ENCODE data around the gene FANCI. TPM values are rescaled to one million over a fixed set of nuclear protein-coding genes. Genes with fewer than 3 reads are reported as not detected.

FANCI gene
- total RNA-seq, 1 donor from 2014 or later: 11.2 TPM

DNA sequence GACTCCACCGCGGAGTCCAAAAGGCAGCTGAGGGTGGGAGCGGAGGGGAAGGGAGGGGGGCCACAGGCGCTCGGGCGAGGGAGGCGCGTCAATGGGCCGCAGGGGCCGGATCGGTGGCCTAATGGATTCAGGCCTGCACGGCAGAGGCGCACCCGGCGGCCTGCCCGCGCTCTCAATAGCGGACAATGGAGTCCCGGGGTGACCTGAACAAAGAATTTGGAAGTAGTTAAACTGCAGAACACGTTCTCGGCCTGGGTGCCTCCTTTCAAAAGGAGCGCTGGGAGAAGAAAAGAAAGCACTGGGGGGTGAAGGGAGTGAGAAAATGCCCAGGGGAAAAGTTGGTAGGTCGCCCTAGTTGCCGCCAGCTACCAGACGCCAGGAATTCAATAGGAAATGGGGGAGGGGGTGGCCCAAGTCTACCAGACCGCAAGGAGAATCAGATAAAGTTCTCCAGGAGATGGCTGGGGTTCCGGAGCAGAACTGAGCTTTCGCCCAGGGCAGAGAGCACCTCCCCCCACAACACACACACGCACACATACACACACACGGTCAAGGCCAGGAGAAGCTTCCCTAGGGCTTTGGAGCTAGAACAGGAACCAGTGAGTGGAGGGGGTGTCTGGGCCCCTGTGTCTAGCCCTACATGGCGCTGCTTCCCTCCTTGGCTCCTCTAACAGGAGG lies 116.7 kb downstream of the FANCI start:
- Mint-ChIP-seq H3K27me3 (ENCODE audit: low read depth) (peaks cover 76% of the 10 kb centered on the region), H3K27ac (ENCODE audit: unreplicated experiment) (no peak overlapping the region), H3K36me3 (ENCODE audit: low read depth) (no peaks in the 10 kb centered on the region), H3K4me3 (ENCODE audit: unreplicated experiment) (no peak overlapping the region), H3K9me3 (ENCODE audit: low read depth) (no peaks in the 10 kb centered on the region), H3K4me1 (ENCODE audit: low read depth) (peaks cover 11% of the 10 kb centered on the region)
- no peak for TF ChIP-seq CTCF (IDR thresholded peaks at IDR 0.05)
- no peak for DNase-seq (ENCODE audit: low spot score)

DNA sequence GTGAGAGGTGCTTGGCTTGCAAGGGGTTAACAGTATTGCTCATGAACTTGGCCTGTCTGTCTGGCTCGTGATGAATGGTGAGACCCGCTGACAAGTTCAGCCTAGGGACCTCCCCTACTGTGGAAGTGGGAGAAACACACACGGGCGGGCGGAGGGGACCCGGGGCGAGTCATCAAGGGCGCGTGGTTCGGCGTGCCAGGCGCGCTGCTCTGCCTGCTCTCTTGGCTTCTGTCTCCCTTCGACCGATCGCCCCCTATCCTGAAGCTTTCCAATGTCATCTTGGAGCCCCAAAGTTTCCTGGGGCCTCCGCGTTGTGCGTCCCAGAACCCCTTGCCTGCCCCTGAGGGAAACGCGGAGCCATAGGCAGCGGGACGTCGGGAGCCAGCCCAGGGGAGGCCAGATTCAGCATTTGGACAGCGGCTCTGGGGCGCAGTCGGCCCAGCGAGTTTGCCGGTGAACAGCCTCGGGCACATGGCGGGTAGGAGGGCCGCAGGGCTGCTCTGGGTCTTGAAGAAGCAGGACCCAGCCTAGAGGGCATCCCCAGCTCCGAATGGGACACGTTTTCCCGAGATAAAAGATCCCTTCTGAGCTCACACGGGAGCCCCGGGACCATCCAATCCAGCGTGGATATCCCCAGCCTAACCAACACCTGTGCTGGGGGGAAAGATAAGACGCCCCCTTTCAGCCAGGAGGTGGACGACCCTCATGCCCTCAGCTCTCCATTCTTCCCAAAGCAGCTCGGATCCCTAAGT lies 117.8 kb downstream of the FANCI start:
- H3K36me3 Mint-ChIP-seq (ENCODE audit: low read depth): no peaks in the 10 kb centered on the region
- no peak overlapping the region for H3K27ac Mint-ChIP-seq (ENCODE audit: unreplicated experiment)
- TF ChIP-seq CTCF (IDR thresholded peaks at IDR 0.05): no peak
- peaks cover 76% of the 10 kb centered on the region for H3K27me3 Mint-ChIP-seq (ENCODE audit: low read depth)
- no peak overlapping the region for H3K4me3 Mint-ChIP-seq (ENCODE audit: unreplicated experiment)
- H3K4me1 Mint-ChIP-seq (ENCODE audit: low read depth): peaks cover 11% of the 10 kb centered on the region
- H3K9me3 Mint-ChIP-seq (ENCODE audit: low read depth): no peaks in the 10 kb centered on the region
- DNase-seq (ENCODE audit: low spot score): no peak

- H3K9me3 Mint-ChIP-seq (ENCODE audit: low read depth): no peaks in the 10 kb centered on the region
- H3K4me3 Mint-ChIP-seq (ENCODE audit: unreplicated experiment): no peak overlapping the region
- no peak for DNase-seq (ENCODE audit: low spot score)
- peaks cover 76% of the 10 kb centered on the region for H3K27me3 Mint-ChIP-seq (ENCODE audit: low read depth)
- TF ChIP-seq CTCF (IDR thresholded peaks at IDR 0.05): no peak
- peaks cover 14% of the 10 kb centered on the region for H3K4me1 Mint-ChIP-seq (ENCODE audit: low read depth)
- H3K36me3 Mint-ChIP-seq (ENCODE audit: low read depth): no peaks in the 10 kb centered on the region
- H3K27ac Mint-ChIP-seq (ENCODE audit: unreplicated experiment): no peak overlapping the region
Measured at GRCh38 chr15:89362203-89363101, 118.7 kb downstream of the FANCI start.

- Mint-ChIP-seq H3K4me1 (ENCODE audit: low read depth) (peaks cover 14% of the 10 kb centered on the region), H3K27ac (ENCODE audit: unreplicated experiment) (no peak overlapping the region), H3K27me3 (ENCODE audit: low read depth) (peaks cover 71% of the 10 kb centered on the region), H3K36me3 (ENCODE audit: low read depth) (no peaks in the 10 kb centered on the region), H3K9me3 (ENCODE audit: low read depth) (no peaks in the 10 kb centered on the region), H3K4me3 (ENCODE audit: unreplicated experiment) (no peak overlapping the region)
- TF ChIP-seq CTCF (IDR thresholded peaks at IDR 0.05): no peak
- DNase-seq (ENCODE audit: low spot score): no peak
Measured at GRCh38 chr15:89363133-89363532, 119.4 kb downstream of the FANCI start.

- no peak for DNase-seq (ENCODE audit: low spot score)
- no peak for TF ChIP-seq CTCF (IDR thresholded peaks at IDR 0.05)
- H3K36me3 Mint-ChIP-seq (ENCODE audit: low read depth): no peaks in the 10 kb centered on the region
- no peak overlapping the region for H3K4me3 Mint-ChIP-seq (ENCODE audit: unreplicated experiment)
- peaks cover 68% of the 10 kb centered on the region for H3K27me3 Mint-ChIP-seq (ENCODE audit: low read depth)
- no peaks in the 10 kb centered on the region for H3K9me3 Mint-ChIP-seq (ENCODE audit: low read depth)
- H3K4me1 Mint-ChIP-seq (ENCODE audit: low read depth): peaks cover 11% of the 10 kb centered on the region
- no peak overlapping the region for H3K27ac Mint-ChIP-seq (ENCODE audit: unreplicated experiment)
Measured at GRCh38 chr15:89363770-89364169, 120.0 kb downstream of the FANCI start.
